HG03196 (cell line): Measurements from ENCODE around the gene RNASE7.
"Not testable (repeated sequence)": the region's sequence is repeated elsewhere in the genome, so short reads cannot be mapped to it uniquely, and the experiment has no call there.

ENCODE experiments used
- ATAC-seq: cut with Tn5 transposase; IDR thresholded peaks from one replicate; pipeline ENCODE4 v1.9.1; 2021; ENCODE audit not compliant: unreplicated experiment

The RNASE7 gene

GRCh38 chr14:21041676-21042433, at the start of gene RNASE7:
Gene RNASE7 (plus strand): TSS chr14:21042362. CDS start chr14:21042993, 631 bp downstream.
- ATAC-seq, result no peak

- ATAC-seq, result no peak
Observed at GRCh38 chr14:20996521-20996920, 45.6 kb upstream of the RNASE7 start.

- ATAC-seq, result no peak
Observed at GRCh38 chr14:20997115-20997514, 45.0 kb upstream of the RNASE7 start.

- ATAC-seq, result no peak
Observed at GRCh38 chr14:20997564-20997963, 44.6 kb upstream of the RNASE7 start.

- no peak for ATAC-seq
Observed at GRCh38 chr14:20998139-20998538, 44.0 kb upstream of the RNASE7 start.

GRCh38 chr14:20998674-20999366, 43.3 kb upstream of the RNASE7 start, which contains the start of gene SLC39A2:
Gene SLC39A2 (plus strand): TSS chr14:20999293. CDS start chr14:20999447, 154 bp downstream.
- no peak for ATAC-seq

- no peak for ATAC-seq
Observed at GRCh38 chr14:20999591-20999990, 42.6 kb upstream of the RNASE7 start.

- ATAC-seq, result no peak
Observed at GRCh38 chr14:21001218-21001617, 40.9 kb upstream of the RNASE7 start.

- no peak for ATAC-seq
Observed at GRCh38 chr14:21003788-21004346, 38.3 kb upstream of the RNASE7 start.

- ATAC-seq, result not testable (repeated sequence)
Observed at GRCh38 chr14:21009721-21010120, 32.4 kb upstream of the RNASE7 start.

- ATAC-seq, result no peak
Observed at GRCh38 chr14:21011136-21011535, 31.0 kb upstream of the RNASE7 start.

GRCh38 chr14:21014761-21015190, 27.4 kb upstream of the RNASE7 start:
- ATAC-seq, result no peak

- ATAC-seq, result no peak
Observed at GRCh38 chr14:21015312-21015711, 26.9 kb upstream of the RNASE7 start.

- no peak for ATAC-seq
Observed at GRCh38 chr14:21016413-21017190, 25.6 kb upstream of the RNASE7 start.

GRCh38 chr14:21017528-21018245, 24.5 kb upstream of the RNASE7 start:
- ATAC-seq, result no peak

GRCh38 chr14:21018286-21018685, 23.9 kb upstream of the RNASE7 start:
- ATAC-seq, result no peak

- ATAC-seq, result no peak
Observed at GRCh38 chr14:21018781-21019180, 23.4 kb upstream of the RNASE7 start.

GRCh38 chr14:21019366-21019765, 22.8 kb upstream of the RNASE7 start:
- no peak for ATAC-seq

GRCh38 chr14:21020977-21021545, 21.1 kb upstream of the RNASE7 start:
- no peak for ATAC-seq

GRCh38 chr14:21022686-21023085, 19.5 kb upstream of the RNASE7 start:
- no peak for ATAC-seq
